Measurements from ENCODE around the gene RAMP3.

RAMP3 gene

GRCh38 chr7:45181286-45181960 lies 23.8 kb downstream of the RAMP3 start:
- no peak for DNase-seq

DNA sequence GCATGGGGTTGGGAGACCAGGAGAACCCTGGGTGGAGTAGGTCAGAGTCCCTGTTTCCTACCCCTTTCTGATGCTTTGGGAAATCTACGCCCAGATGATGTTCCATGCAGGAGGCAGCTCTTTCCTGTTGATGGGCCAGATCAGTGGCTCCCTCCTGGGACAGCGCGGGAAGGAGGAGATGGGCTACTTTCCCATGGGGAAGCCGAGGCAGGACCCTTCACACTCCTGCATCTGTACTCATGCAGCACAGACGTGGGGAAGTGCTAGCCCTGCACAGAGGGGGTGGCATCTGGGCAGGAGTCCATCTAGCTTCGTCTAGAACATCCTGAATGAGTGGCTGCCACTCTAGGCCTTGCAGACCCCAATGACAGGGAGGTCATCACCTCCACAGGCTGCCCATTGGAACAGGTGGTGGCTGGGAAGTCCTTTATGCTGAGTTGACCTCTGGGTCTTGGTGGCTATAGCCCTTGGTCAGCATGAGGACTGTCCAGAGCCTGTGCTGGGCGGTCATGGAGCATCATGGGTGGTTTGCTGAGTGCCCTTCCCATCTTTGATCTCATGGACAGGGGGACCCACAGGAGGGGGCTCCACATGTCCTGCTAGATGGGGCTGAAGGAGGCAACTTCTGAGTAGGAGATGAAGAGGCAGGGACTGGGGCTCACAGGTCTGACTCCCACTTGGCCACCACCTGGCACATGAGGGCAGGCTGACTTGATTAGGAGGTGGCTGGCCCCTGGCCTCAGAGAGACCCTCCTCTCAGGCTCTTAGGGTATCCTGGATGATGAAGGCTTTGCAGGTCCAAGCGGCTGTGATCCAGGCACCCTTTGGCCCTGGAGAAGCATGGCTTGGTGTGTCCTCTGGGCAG lies 24.6 kb downstream of the RAMP3 start:
- DNase-seq = no peak

DNA sequence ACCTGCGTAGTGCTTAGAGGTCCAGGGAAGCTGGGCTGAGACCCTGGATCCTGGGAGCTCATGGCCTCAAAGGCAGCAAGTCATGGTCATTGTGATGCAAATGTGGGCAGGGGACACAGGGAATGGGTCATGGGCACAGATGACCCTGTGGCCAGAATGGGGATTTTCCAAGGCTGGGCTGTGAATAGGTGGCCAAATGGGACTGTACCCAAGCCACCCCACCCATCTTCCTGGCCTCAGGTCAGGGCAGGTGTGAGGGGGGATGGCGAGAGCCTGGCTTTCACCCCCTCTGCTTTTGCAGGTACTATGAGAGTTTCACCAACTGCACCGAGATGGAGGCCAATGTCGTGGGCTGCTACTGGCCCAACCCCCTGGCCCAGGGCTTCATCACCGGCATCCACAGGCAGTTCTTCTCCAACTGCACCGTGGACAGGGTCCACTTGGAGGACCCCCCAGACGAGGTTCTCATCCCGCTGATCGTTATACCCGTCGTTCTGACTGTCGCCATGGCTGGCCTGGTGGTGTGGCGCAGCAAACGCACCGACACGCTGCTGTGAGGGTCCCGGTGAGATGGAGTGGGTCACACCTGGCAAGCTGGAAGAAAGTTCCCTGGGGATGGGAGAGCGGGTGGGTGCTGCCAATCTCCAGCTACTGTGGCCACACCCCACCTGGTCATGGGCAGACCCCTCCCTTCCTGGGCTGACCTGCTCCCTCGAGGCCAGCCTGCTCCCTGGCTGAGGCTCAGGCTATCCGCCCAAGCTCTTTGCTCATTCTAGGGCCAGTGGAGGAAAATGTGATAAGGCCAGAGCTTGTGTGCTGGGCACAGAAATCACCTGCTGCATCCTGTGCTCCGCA lies 25.5 kb downstream of the RAMP3 start:
- no peak for DNase-seq

- no peak for DNase-seq
These were observed 26.2 kb downstream of the RAMP3 start for GRCh38 chr7:45183711-45184210.

DNA sequence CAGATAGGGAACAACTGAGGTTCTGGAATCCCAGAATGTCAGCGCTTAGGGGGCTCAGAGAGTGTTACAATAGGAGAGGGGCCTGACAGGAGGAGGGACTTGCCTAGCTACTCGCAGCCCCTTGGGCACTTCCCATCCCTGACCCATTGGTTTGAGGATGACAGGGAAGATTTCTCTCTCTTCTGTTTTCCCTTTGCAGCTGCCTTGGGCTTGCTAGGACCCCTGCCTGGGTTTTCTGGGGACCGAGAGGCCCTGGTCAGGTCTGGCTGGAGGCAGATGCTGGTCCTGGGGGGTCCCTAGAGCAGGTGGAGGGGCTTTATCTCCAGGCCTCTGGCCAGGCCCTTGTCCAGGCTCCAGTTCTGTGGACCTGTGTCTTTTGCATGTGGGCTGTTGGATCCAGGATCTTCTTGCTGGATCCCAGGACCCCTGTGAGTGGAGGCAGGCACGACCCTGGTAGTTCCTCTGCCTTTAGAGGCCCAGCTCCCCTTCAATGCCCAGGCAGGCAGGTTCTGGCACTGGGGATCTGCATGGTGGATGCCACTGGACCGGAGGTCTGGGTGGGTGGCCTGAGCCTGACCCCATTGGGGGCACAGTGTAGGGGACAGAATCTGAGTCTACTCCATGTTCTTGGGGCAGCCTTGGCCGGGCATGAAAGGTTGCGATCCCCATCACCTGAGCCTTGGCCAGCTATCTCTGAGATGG lies 26.9 kb downstream of the RAMP3 start:
- DNase-seq = no peak

GRCh38 chr7:45185028-45185863 lies 27.7 kb downstream of the RAMP3 start:
- DNase-seq = no peak

DNA sequence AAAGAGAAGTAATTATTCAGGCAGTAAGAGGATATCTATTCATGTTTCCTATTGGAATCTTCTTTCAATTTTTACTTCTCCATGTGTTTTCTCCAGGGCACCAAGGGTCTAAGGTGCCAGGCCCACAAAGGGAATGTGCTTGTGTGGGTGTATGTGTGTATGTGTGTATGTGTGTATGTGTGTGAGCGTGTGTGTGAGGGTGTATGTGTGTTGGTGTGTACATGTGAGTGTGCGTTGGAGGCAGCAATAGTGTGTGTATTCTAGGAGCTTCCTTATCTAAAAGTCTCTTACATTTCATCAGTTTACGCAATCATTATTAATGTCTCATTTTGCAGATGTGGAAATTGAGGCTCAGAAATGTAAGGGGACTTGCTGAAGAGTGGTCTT lies 28.3 kb downstream of the RAMP3 start:
- DNase-seq = no peak

- no peak for DNase-seq
These were observed 28.7 kb downstream of the RAMP3 start for GRCh38 chr7:45186261-45186813.

DNA sequence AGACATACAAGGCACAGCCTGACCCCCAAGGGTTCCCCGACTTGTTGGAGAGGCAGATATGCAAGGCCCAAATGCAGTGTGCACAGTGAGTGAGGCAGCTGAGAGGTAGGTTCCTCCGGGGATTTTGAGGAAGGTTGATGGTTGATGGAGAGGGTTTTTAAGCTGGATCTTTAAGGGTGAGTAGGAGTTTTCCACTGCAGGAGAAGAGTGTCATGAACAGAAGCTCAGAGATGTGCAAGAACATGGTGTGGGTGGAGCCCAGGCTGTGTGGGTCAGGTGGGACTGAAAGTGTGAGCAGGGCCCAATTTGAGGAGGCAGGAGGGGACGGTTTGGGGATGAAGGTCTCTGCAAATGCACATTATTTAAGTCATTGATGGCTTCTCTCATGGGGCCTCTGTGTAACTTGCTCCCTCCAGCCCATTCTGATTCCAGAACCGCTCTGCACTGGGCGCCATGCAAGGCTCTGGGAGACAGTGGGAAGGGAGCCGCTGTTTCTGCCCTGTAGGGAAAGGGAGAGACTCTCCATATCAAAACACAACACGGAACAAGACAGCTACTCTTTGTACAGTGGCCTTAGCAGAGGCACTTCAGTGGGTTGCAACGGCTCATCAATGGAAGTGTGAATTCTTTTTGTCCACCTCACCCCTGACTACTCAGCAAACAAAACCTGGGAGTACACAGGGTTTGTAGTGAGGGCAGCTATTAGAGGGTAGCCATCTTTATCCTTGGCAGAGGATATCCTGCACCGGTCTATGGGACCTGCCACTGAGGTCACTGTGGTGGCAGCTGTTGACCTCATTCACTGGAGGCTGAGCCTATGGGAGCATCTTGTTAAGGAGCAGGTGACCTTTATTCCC lies 29.7 kb downstream of the RAMP3 start:
- no peak for DNase-seq

GRCh38 chr7:45187946-45188411 lies 30.4 kb downstream of the RAMP3 start:
- no peak for DNase-seq

- no peak for DNase-seq
These were observed 31.1 kb downstream of the RAMP3 start for GRCh38 chr7:45188736-45189135.

GRCh38 chr7:45189151-45189970 lies 31.8 kb downstream of the RAMP3 start:
- DNase-seq = no peak

- DNase-seq = no peak
These were observed 33.0 kb downstream of the RAMP3 start for GRCh38 chr7:45190406-45191165.

GRCh38 chr7:45191396-45191795 lies 33.8 kb downstream of the RAMP3 start:
- no peak for DNase-seq

GRCh38 chr7:45192621-45193041 lies 35.0 kb downstream of the RAMP3 start:
- no peak for DNase-seq

DNA sequence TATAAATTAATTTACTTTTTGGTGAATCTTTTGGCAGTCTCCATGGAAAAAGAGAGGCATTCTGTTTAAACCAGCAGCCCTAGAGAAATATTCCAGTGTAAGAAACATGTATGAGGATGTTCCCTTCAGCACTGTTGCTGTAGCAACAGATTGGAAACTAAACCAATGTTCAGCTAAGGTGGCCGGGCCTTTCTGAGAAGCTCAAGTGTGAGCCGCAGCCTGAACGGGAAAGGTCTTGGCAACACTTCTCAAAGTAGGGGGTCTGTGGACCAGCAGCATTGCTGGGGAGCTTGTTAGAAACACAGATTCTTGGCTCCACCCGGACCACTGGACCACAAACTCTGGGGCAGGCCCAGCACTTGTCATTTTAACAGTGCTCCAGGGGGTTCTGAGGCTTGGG lies 36.2 kb downstream of the RAMP3 start:
- DNase-seq = no peak

DNA sequence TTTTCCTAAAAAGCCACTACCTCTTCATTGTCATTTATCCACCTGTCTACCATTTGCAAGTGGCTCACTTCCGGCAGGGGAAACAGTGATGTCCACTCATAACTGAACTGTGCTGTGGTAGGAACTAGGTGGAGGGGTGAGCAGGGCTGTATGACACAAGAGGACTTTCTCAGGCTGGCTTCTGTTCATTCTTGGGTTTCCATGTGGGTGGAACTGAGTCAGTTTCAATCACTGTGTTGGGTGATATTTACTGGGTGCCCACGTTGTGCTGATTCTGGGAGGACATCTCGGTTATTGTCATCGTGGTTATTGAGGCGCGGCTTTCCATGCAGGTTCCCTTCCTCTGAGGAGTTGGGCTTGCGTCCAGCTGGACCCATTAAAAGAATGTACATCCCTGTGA lies 38.8 kb downstream of the RAMP3 start:
- no peak for DNase-seq

GRCh38 chr7:45197461-45197860 lies 39.9 kb downstream of the RAMP3 start:
- DNase-seq = no peak

Data from fibroblast of skin of right quadriceps (primary cell).